ENCODE results near the gene PPP2R2C.

PPP2R2C gene

GRCh38 chr4:6427439-6428090 lies 44.8 kb downstream of the PPP2R2C start:
- TF ChIP-seq CTCF (conservative IDR thresholded peaks at IDR 0.05; ENCODE audit: low read depth) = no peak
- POLR2A ChIA-PET (ENCODE audit: low non-redundant PET) = no interaction called here
- CTCF ChIA-PET = no interaction called here
- H3K27ac ChIP-seq = no peak overlapping the region
- DNase-seq (ENCODE audit: low spot score) = no peak

GRCh38 chr4:6426571-6427438 lies 45.6 kb downstream of the PPP2R2C start:
- POLR2A ChIA-PET (ENCODE audit: low non-redundant PET) = no interaction called here
- TF ChIP-seq CTCF (conservative IDR thresholded peaks at IDR 0.05; ENCODE audit: low read depth) = no peak
- H3K27ac ChIP-seq = no peak overlapping the region
- CTCF ChIA-PET = no interaction called here
- DNase-seq (ENCODE audit: low spot score) = no peak

GRCh38 chr4:6425911-6426310 lies 46.5 kb downstream of the PPP2R2C start:
- ChIA-PET POLR2A (ENCODE audit: low non-redundant PET) (no interaction called here), CTCF (interaction anchor here (0.7 kb wide), 1 partner anchor 260 kb away, joined by 3 read pairs; no protein-coding TSS in a partner anchor)
- H3K27ac ChIP-seq = no peak overlapping the region
- no peak for DNase-seq (ENCODE audit: low spot score)
- TF ChIP-seq CTCF (conservative IDR thresholded peaks at IDR 0.05; ENCODE audit: low read depth) = no peak

- CTCF ChIA-PET = no interaction called here
- no peak for DNase-seq (ENCODE audit: low spot score)
- H3K27ac ChIP-seq = no peak overlapping the region
- POLR2A ChIA-PET (ENCODE audit: low non-redundant PET) = no interaction called here
- no peak for TF ChIP-seq CTCF (conservative IDR thresholded peaks at IDR 0.05; ENCODE audit: low read depth)
Measured at GRCh38 chr4:6425336-6425735, 47.1 kb downstream of the PPP2R2C start.

GRCh38 chr4:6424425-6424824 lies 48.0 kb downstream of the PPP2R2C start:
- H3K27ac ChIP-seq = no peak overlapping the region
- no peak for DNase-seq (ENCODE audit: low spot score)
- ChIA-PET POLR2A (ENCODE audit: low non-redundant PET) (no interaction called here), CTCF (no interaction called here)
- no peak for TF ChIP-seq CTCF (conservative IDR thresholded peaks at IDR 0.05; ENCODE audit: low read depth)

GRCh38 chr4:6423575-6423974 lies 48.8 kb downstream of the PPP2R2C start:
- CTCF ChIA-PET = no interaction called here
- no peak overlapping the region for H3K27ac ChIP-seq
- no peak for DNase-seq (ENCODE audit: low spot score)
- POLR2A ChIA-PET (ENCODE audit: low non-redundant PET) = no interaction called here
- TF ChIP-seq CTCF (conservative IDR thresholded peaks at IDR 0.05; ENCODE audit: low read depth) = no peak

Measured in RWPE1 (cell line).